Esophagus squamous epithelium (tissue), 5 donors: ENCODE data around the gene RETREG1. TPM values are rescaled to one million over a fixed set of nuclear protein-coding genes. Genes with fewer than 3 reads are reported as not detected.

Experiments used
- DNase-seq: peaks from one replicate; lab custom pipeline; 2025; lab: John Stamatoyannopoulos, UW
- H3K27ac ChIP-seq, 4 donors: fragments of 200-600 bp; sonication (generic); one replicate each; pipeline ENCODE4 v1.5.1; 2016 to 2019; ENCODE audit warnings: mild to moderate bottlenecking in 1 of 4
- H3K27me3 ChIP-seq, 4 donors: fragments of 200-600 bp; sonication (generic); 1 replicate in 3 of 4; 2 replicates in 1 of 4; pipeline versions ENCODE4 v1.5.1 to v1.6.0; 2017 to 2021; ENCODE audit warnings: antibody characterized with exemption in 1 of 4
- H3K36me3 ChIP-seq, 3 donors: fragments of 200-600 bp; sonication (generic); one replicate each; pipeline ENCODE4 v1.5.1; 2016 to 2019
- H3K4me1 ChIP-seq, 3 donors: fragments of 200-600 bp; sonication (generic); one replicate each; pipeline ENCODE4 v1.5.1; 2017 to 2019
- H3K4me3 ChIP-seq, 4 donors: fragments of 200-600 bp; sonication (generic); 1 replicate in 3 of 4; 2 replicates in 1 of 4; pipeline ENCODE4 v1.5.1; 2016 to 2019; ENCODE audit warnings: mild to moderate bottlenecking in 2 of 4, moderate library complexity in 1 of 4
- H3K9me3 ChIP-seq, 3 donors: fragments of 200-600 bp; sonication (generic); one replicate each; pipeline ENCODE4 v1.5.1; 2016 to 2019
- CTCF ChIP-seq, 6 experiments: fragments of 450-650 bp in 4 of 6; fragments of 200-600 bp in 2 of 6; sonication (generic) in 2 of 6; IDR thresholded peaks; one replicate each; pipeline ENCODE4 v1.5.1; 2016 to 2019; ENCODE audit warnings: antibody characterized with exemption in 6 of 6, mild to moderate bottlenecking in 4 of 6, moderate library complexity in 4 of 6
- POLR2A ChIP-seq, 4 donors: fragments of 450-650 bp; IDR thresholded peaks; one replicate each; pipeline ENCODE4 v1.6.1; 2017; ENCODE audit warnings: antibody characterized with exemption in 4 of 4, mild to moderate bottlenecking in 4 of 4, moderate library complexity in 3 of 4
- WGBS, 2 donors: methylation state at CpG; one replicate each; pipeline ENCODE4 v1.1.5; 2018; 5-methylcytosine and 5-hydroxymethylcytosine counted together
- intact Hi-C: fragments of 100-400 bp; cut with DNase I; formaldehyde crosslinking; loops from one replicate; pipeline ENCODE4 v1.15.0; 2022
- total RNA-seq, 4 donors: library from RNA; depleted of rRNA; stranded (reverse); fragments of >200 nt; gene quantifications; one replicate each; pipeline ENCODE4 v1.1.0, GENCODE V29; 2016
- donor health status: DM: yes; HTN: yes; CAD: no.

The RETREG1 gene
- total RNA-seq, 4 donors from 2014 or later, result 0.68 to 6.1 (median 3.9) TPM

- H3K27ac ChIP-seq, result no peak overlapping the region
- no peaks in the 10 kb centered on the region for H3K4me1 ChIP-seq
- no peak overlapping the region for H3K4me3 ChIP-seq
- H3K36me3 ChIP-seq, result no peaks in the 10 kb centered on the region
- TF ChIP-seq CTCF (IDR thresholded peaks at IDR 0.05), result no peak
- no peak for TF ChIP-seq POLR2A (IDR thresholded peaks at IDR 0.05)
- no peaks in the 10 kb centered on the region for H3K9me3 ChIP-seq
- 88 to 93% methylated on average over 7 of the region's 7 CpGs for WGBS, 2 donors
- no peaks in the 10 kb centered on the region for H3K27me3 ChIP-seq
- DNase-seq, result no peak
- intact Hi-C loops, result no loop called here
Measured at GRCh38 chr5:16529306-16529705, 87.5 kb downstream of the RETREG1 start.

- intact Hi-C loops, result no loop called here
Measured at GRCh38 chr5:16528382-16529110, 88.3 kb downstream of the RETREG1 start.

GRCh38 chr5:16525651-16526050 lies 91.1 kb downstream of the RETREG1 start:
- 77 to 79% methylated on average over 4 of the region's 4 CpGs for WGBS, 2 donors
- no peaks in the 10 kb centered on the region for H3K9me3 ChIP-seq
- H3K4me1 ChIP-seq, result no peaks in the 10 kb centered on the region
- DNase-seq, result no peak
- no peak overlapping the region for H3K4me3 ChIP-seq
- no peaks in the 10 kb centered on the region for H3K36me3 ChIP-seq
- TF ChIP-seq CTCF (IDR thresholded peaks at IDR 0.05) (no peak), POLR2A (IDR thresholded peaks at IDR 0.05) (no peak)
- intact Hi-C loops, result no loop called here
- no peak overlapping the region for H3K27ac ChIP-seq
- no peaks in the 10 kb centered on the region for H3K27me3 ChIP-seq

More at GRCh38 chr5:16528382-16529110, 88.3 kb downstream of the RETREG1 start:
- Histone ChIP-seq H3K27ac (no peak overlapping the region), H3K9me3 (no peaks in the 10 kb centered on the region), H3K4me1 (no peaks in the 10 kb centered on the region), H3K36me3 (no peaks in the 10 kb centered on the region), H3K27me3 (no peaks in the 10 kb centered on the region), H3K4me3 (no peak overlapping the region)
- no peak for TF ChIP-seq CTCF (IDR thresholded peaks at IDR 0.05)
- no peak for TF ChIP-seq POLR2A (IDR thresholded peaks at IDR 0.05)
- DNase-seq, result no peak
- WGBS, 2 donors, result 82 to 86% methylated on average over 7 of the region's 7 CpGs

- no peaks in the 10 kb centered on the region for H3K9me3 ChIP-seq
- H3K27me3 ChIP-seq, result no peaks in the 10 kb centered on the region
- 66 to 72% methylated on average over 5 of the region's 5 CpGs for WGBS, 2 donors
- DNase-seq, result no peak
- no peaks in the 10 kb centered on the region for H3K36me3 ChIP-seq
- H3K4me3 ChIP-seq, result no peak overlapping the region
- intact Hi-C loops, result no loop called here
- TF ChIP-seq CTCF (IDR thresholded peaks at IDR 0.05) (no peak), POLR2A (IDR thresholded peaks at IDR 0.05) (no peak)
- no peak overlapping the region for H3K27ac ChIP-seq
- H3K4me1 ChIP-seq, result no peaks in the 10 kb centered on the region
Measured at GRCh38 chr5:16524286-16524685, 92.5 kb downstream of the RETREG1 start.

GRCh38 chr5:16521521-16522483 lies 95.0 kb downstream of the RETREG1 start:
- TF ChIP-seq CTCF (IDR thresholded peaks at IDR 0.05) (no peak), POLR2A (IDR thresholded peaks at IDR 0.05) (no peak)
- Histone ChIP-seq H3K9me3 (no peaks in the 10 kb centered on the region), H3K27me3 (no peaks in the 10 kb centered on the region), H3K36me3 (no peaks in the 10 kb centered on the region), H3K4me1 (no peaks in the 10 kb centered on the region), H3K4me3 (no peak overlapping the region), H3K27ac (no peak overlapping the region)
- 88 to 89% methylated on average over 10 of the region's 10 CpGs for WGBS, 2 donors
- no peak for DNase-seq
- intact Hi-C loops, result no loop called here
